GM12891 (cell line): ENCODE data around the gene ITPKC.

ENCODE experiments used
- PAX5 ChIP-seq: IDR thresholded peaks from 2 replicates; pipeline ENCODE4 v1.6.1; 2011; ENCODE audit warnings: low read length, moderate library complexity, mild to moderate bottlenecking; ENCODE audit not compliant: insufficient read depth, severe bottlenecking
- POLR2A ChIP-seq: IDR thresholded peaks from 2 replicates; pipeline ENCODE4 v1.6.1; 2011; ENCODE audit warnings: low read depth, low read length, control low read depth
- POLR2AphosphoS5 ChIP-seq: IDR thresholded peaks from 2 replicates; pipeline ENCODE4 v1.6.1; 2011; ENCODE audit warnings: low read depth, low read length, control low read depth
- POU2F2 ChIP-seq: IDR thresholded peaks from 2 replicates; pipeline ENCODE4 v1.6.1; 2011; ENCODE audit warnings: low read depth, mild to moderate bottlenecking, control low read depth, low read length, moderate library complexity
- SPI1 ChIP-seq: IDR thresholded peaks from 2 replicates; pipeline ENCODE4 v1.6.1; 2011; ENCODE audit warnings: low read depth, low read length, control low read depth
- TAF1 ChIP-seq: IDR thresholded peaks from 2 replicates; pipeline ENCODE4 v1.6.1; 2011; ENCODE audit warnings: low read depth, low read length, control low read depth

DNA sequence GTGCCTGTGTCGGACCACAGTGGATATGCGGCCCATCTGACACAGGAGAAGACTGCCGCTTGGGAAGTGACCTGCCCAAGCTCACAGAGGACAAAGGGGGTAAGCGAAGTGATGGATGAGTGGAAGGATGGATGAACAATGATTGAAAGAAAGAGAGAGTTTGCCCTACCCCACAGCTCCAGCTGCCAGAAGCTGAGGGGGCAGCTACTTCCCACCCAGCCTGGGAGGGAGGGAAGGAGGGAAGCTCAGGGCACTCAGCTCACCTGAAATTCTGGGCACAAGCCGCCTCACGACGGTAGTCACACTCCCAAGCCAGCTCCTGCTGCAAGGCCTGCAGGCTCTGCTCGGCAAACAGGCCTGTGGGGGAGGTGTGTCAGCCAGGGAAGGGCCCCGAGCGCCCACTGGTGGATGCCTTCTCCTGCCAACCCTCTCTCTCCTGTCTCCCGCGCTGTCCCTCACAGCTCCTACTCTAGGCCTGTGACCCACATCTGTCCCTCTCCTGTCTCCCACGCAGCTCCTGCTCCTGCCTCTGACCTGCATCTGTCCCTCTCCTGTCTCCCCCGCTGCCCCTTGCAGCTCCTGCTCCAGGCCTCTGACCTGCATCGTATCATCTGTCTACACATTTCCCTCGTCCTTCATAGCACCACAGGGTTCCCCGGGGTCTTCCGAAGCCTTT lies 14.4 kb upstream of the ITPKC start:
- no peak for TF ChIP-seq SPI1
- TF ChIP-seq POLR2AphosphoS5, result no peak
- no peak for TF ChIP-seq POLR2A
- no peak for TF ChIP-seq TAF1
- TF ChIP-seq PAX5, result no peak
- no peak for TF ChIP-seq POU2F2
